Globus pallidus (tissue), 1 donor: ENCODE data around the gene CHCHD6.

ENCODE experiments used
- DNase-seq: peaks from one replicate; pipeline ENCODE4 v3.0.0-alpha.2; 2015; ENCODE audit warnings: low spot score

CHCHD6 gene

GRCh38 chr3:126994661-126995245 is 290.7 kb downstream of the CHCHD6 start:
- DNase-seq: no peak

DNA sequence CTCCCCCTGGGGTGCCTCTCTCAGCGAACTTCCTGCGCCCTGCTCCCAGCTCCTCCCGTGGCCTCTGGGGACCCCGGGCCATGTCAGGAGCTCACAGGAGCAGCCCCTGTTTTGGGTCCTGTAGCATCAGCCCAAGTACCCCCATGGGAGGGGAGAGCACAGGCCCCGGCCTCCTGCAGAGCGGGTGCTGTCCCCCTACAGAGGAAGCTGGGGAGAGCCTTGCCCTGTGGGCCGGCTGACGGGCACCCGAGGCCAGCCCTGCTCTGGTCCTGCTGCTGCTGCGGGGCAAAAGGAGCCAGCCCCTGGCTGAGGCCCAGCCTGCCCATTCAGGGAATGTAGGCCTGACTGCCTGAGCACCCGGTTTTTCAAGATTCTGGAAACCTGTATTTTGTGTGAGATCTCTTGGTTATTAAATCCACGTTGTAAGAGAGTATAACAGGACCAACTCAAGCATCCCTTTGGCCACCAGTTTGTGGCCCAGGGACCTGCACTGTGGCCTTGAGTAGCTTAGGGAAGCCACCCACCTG is 291.3 kb downstream of the CHCHD6 start:
- DNase-seq: no peak

GRCh38 chr3:126995926-126996512 is 292.0 kb downstream of the CHCHD6 start:
- DNase-seq: no peak

GRCh38 chr3:126996905-126997304 is 292.9 kb downstream of the CHCHD6 start:
- DNase-seq: no peak

DNA sequence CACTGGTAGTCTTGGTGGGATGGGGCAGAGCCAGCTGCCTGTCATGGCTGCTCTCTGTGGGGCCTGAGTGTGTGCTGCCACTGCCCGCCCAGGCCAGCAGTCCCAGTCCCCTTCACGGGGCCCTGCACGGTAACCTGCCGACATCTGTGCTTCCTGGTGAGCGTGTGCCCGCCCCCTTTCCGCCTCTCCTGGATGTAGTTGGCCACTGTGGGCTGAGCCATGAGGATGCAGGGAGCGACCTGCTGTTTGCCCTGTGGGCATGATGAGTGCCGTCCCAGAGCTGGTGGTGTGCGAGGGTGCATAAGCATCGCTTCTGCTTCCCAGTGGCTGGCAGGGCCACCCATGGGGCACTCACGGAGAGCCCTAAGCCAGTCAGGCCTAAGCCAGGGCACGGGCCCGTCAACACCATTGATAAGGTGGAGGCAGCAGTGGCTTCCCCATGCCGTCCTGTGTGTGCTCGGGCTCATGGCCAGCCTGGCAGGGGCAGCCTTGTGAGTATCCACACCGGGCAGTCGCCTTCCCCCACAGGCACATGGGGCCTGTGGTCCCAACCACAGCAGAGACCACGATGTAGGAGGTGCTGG is 293.5 kb downstream of the CHCHD6 start:
- DNase-seq: no peak

DNA sequence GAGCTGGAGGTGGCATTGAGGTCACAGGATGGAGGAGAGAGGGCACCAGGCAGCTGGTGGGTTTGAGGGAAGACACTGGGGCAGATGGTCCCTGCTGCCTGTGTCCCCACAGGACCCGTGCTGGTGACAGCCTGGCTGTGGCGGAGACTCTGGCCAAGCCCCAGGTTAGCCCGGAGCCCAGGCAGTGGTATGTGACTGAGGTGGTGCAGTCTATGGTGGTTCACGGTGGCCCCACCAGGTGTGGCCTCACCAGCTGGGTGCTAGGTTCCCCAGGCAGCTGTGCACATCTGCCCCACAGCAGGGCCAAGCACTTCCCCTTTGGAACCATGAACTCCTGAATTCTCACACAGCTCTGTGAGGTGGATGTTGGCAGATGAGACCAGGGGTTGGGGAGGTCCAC is 294.3 kb downstream of the CHCHD6 start:
- no peak for DNase-seq

GRCh38 chr3:126998728-126999127 is 294.7 kb downstream of the CHCHD6 start:
- DNase-seq: no peak

GRCh38 chr3:126999383-126999782 is 295.3 kb downstream of the CHCHD6 start:
- DNase-seq: peak; percentile 84

GRCh38 chr3:127000119-127000518 is 296.1 kb downstream of the CHCHD6 start:
- DNase-seq: peak; percentile 29

- DNase-seq: no peak
Observed at GRCh38 chr3:127000761-127001160, 296.7 kb downstream of the CHCHD6 start.

- DNase-seq: no peak
Observed at GRCh38 chr3:127001486-127002194, 297.6 kb downstream of the CHCHD6 start.

DNA sequence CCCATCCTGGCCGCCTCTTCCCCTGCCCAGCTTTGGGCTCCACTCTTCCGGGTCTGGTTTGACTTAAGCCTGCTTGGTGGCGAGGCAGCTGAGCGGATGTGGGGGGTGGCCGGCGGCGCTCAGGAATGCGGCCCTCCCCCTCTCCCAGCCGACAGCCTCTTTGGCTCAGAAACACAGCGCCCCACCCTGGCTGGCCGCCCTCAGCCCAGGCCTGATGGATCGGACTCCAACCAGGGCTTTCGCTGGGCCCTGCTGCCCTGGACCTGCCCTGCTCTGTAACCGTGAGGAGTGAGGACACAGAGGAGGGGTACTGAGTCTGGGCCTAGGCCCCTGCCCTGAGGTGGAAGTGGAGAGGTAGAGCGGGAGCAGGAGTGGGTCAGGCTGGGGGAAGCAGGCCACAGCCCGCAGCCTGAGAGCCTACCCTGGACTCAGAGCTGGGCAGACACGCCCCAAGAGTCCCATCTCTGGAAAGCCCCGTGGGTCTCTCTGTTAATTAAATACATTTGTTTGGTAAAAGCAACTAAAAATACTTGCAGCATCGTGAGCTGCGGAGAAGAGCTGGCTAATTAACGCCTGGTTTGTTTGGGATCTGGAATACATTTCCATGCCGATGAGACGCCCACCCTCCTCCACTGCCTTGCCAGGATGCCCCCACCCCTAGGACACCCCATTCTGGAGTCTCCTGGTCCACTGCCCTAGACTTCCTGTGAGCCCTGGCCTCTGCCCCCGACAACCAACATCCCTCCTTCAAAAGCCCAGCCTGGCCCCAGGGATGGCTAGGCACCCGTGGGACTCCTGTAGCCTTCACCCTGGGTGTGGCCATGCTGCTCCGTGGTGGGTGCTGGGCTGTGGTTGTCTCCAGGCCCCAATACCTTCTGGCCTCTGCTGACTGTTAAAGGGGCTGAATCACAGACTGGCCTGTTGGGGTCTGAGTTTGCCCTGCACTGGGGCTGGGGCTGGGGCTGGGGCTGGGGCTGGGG is 298.4 kb downstream of the CHCHD6 start:
- DNase-seq: peak; percentile 46

DNA sequence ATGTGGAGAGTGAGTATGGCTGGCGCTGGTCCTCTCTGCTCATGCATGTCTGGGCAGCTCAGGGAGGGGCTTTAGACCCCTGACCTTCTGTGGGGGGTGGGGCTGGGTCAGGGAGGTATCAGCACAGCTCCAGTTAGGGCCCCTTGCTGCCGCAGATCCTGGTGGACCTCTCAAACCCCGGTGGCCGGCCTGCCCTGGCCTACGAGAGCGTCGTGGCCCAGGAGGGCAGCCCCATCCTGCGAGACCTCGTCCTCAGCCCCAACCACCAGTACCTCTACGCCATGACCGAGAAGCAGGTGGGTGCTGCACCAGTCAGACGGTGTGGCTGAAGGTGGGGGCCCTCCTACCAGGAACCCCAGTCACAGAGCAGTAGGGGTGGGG is 299.1 kb downstream of the CHCHD6 start:
- DNase-seq: no peak

DNA sequence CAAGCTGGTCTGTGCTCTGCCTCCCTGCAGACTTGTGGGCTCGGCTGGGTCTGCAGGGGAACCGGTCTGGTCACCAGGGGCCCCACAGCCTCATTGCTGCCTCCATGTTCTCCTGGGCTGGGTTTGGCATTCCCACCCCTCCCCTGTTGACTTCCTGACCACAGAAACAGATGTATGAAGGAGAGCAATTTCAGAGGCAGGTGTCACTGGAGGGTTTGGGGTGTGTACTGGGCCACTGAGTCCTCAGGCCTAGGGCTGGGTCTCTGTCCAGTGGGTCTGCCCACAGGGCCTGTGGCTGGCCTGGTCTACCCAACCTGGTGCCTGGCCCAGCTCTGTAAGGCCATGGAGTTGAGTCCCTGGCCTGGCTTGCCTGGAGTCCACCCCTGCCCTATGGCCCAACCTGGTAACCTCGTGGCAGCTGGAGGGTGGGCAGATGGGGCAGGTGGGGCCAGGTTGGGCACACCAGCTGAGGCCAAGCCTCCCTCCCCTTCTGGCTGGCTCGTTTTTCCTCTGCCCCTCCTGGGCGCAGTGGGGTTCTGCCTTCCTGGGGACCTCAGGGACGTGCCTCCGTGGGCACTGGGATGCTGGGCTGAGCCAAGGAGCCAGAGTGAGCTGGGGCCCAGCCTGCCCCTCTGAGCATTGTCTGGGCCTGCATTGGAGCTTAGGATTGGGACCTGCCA is 299.7 kb downstream of the CHCHD6 start:
- no peak for DNase-seq

DNA sequence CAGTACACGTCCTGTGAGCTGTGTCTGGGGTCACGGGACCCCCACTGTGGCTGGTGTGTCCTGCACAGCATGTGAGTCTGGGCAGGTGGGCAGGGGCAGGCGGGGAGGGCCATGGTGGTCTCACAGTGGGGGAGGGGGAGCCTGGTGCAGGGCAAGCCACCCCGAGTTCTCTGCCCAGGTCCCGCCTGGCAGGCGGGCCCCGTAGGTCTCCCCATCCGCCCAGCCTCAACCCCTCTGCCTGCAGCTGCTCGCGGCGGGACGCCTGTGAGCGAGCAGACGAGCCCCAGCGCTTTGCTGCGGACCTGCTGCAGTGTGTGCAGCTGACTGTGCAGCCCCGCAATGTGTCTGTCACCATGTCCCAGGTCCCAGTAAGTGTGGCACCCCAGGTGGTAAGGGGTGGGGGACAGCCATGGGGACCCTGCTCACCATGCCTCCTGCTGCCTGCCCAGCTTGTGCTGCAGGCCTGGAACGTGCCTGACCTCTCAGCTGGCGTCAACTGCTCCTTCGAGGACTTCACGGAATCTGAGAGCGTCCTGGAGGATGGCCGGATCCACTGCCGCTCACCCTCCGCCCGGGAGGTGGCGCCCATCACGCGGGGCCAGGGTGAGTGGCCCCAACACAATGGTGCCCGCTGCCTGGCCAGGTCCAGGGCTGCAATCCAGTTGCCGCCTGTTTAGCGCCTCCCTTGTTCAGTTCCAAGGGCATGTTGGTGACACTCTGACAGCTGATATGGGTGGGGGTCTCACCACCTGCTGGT is 300.8 kb downstream of the CHCHD6 start:
- DNase-seq: no peak

- DNase-seq: no peak
Observed at GRCh38 chr3:127005864-127006500, 301.9 kb downstream of the CHCHD6 start.

- DNase-seq: no peak
Observed at GRCh38 chr3:127006781-127007436, 302.9 kb downstream of the CHCHD6 start.

DNA sequence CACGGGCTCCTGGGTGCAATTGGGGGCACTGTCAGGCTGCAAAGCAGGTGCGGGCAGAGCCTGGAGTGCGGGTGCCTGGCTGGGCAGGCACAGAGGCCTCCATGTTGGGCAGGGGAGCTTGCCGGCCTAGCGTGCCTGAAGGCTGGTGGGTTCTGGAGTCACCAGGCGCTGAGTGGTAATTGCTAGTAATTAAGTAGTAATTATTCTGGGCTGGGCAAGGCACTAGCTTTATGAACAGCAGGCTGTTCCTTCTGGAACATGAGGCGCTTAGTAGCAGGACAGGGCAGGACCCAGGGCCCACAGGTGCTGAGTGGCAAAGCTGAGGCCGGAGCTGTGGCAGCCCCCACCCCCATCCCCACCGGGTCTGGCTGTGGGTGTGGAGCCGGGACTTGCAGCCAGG is 304.2 kb downstream of the CHCHD6 start:
- no peak for DNase-seq

- no peak for DNase-seq
Observed at GRCh38 chr3:127009531-127009930, 305.5 kb downstream of the CHCHD6 start.
